SU-DHL-6 (cell line): ENCODE measurements around the gene SLC3A2.

ENCODE experiments used
- EZH2phosphoT487 ChIP-seq: fragments of 200-600 bp; sonication (generic), shearing (Covaris generic); conservative IDR thresholded peaks from 2 replicates; pipeline ENCODE4 v1.6.1; 2018; ENCODE audit warnings: mild to moderate bottlenecking, antibody characterized with exemption, low read length, moderate library complexity, mixed read lengths
- TF ChIP-seq, protein P1 (sequence below): fragments of 200-600 bp; sonication (generic); IDR thresholded peaks from one replicate; pipeline ENCODE4 v1.5.1; 2017; ENCODE audit warnings: antibody characterized with exemption, mild to moderate bottlenecking, low read length, moderate library complexity; ENCODE audit not compliant: insufficient read depth, poor library complexity, severe bottlenecking

DNA sequence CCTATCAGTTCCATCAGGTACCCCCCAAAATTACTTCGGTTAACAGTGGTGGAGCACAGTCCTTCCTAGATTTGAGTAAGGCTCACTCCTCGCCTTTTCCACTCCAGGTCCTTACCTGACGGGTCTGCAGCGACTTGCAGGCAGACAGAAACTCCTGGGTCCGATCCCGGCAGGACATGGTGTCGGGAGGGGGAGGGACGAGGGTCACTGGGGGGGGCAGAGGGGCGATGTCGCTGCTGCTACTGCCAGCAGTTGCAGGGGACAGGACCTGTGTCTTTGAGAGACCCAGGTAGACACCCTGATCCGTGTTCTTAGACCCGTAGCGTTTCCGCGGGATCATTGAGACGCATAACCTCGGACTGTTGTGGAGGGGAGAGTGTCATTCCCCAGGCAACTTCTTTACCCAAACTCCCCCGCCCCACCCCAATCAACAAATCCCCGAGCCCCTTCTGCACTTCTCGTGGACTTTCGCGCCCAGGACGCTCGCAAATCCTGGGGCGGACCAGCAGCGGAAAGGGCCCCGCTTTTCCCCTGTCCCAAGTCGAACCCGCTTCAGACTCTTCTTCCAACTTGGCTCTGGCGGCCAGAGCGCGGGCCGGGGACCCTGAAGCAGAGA lies 49.7 kb upstream of the SLC3A2 start:
- TF ChIP-seq, protein P1, sequence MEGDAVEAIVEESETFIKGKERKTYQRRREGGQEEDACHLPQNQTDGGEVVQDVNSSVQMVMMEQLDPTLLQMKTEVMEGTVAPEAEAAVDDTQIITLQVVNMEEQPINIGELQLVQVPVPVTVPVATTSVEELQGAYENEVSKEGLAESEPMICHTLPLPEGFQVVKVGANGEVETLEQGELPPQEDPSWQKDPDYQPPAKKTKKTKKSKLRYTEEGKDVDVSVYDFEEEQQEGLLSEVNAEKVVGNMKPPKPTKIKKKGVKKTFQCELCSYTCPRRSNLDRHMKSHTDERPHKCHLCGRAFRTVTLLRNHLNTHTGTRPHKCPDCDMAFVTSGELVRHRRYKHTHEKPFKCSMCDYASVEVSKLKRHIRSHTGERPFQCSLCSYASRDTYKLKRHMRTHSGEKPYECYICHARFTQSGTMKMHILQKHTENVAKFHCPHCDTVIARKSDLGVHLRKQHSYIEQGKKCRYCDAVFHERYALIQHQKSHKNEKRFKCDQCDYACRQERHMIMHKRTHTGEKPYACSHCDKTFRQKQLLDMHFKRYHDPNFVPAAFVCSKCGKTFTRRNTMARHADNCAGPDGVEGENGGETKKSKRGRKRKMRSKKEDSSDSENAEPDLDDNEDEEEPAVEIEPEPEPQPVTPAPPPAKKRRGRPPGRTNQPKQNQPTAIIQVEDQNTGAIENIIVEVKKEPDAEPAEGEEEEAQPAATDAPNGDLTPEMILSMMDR: no peak
- TF ChIP-seq EZH2phosphoT487: no peak
